ENCODE results near the gene CYB5A.
"Not testable (repeated sequence)": the region's sequence is repeated elsewhere in the genome, so short reads cannot be mapped to it uniquely, and the experiment has no call there.

The CYB5A gene

DNA sequence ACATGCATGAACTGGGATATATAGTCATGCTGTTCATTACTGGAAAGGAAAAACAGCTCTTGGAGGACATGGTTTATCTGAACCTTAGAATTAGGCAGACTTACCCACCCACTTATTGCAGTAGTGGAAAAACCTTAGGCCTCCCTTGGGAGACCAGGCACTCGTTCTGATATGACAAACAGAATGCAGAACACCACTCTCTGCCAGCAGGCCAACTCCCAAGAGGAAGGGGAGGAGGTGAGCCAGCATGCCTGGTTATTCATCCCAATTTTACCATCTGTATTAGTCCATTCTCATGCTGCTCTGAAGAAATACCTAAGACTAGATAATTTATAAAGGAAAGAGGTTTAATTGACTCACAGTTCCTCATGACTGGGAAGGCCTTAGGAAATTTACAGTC is 41.3 kb upstream of the CYB5A start:
- TF ChIP-seq, protein P1, sequence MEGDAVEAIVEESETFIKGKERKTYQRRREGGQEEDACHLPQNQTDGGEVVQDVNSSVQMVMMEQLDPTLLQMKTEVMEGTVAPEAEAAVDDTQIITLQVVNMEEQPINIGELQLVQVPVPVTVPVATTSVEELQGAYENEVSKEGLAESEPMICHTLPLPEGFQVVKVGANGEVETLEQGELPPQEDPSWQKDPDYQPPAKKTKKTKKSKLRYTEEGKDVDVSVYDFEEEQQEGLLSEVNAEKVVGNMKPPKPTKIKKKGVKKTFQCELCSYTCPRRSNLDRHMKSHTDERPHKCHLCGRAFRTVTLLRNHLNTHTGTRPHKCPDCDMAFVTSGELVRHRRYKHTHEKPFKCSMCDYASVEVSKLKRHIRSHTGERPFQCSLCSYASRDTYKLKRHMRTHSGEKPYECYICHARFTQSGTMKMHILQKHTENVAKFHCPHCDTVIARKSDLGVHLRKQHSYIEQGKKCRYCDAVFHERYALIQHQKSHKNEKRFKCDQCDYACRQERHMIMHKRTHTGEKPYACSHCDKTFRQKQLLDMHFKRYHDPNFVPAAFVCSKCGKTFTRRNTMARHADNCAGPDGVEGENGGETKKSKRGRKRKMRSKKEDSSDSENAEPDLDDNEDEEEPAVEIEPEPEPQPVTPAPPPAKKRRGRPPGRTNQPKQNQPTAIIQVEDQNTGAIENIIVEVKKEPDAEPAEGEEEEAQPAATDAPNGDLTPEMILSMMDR (IDR thresholded peaks at IDR 0.05; ENCODE audit: low read depth, low read length) = no peak
- Histone ChIP-seq H3K4me3 (ENCODE audit: low read depth, low read length) (no peak overlapping the region), H3K9me3 (no peaks in the 10 kb centered on the region), H3K4me1 (no peaks in the 10 kb centered on the region), H3K27me3 (no peaks in the 10 kb centered on the region), H3K36me3 (no peaks in the 10 kb centered on the region)
- DNase-seq = peak; percentile 63

DNA sequence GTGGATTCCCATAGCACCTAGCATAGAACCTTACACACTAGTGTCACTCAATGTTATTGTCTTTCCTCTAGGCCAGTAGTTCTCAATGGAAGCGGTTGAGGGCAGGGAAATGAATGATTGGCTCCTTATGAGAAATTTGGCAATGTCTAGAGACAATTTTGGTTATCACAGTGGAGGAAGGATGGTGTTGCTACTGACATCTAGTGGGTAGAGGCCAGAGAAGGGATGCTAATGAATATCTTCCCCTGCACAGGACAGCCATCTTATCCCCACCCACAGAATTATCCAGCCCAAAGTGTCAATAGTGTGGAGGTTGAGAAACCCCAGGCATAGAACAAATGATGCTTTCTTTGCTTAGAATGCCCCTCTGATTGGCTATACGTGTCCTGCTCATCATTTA is 39.6 kb upstream of the CYB5A start:
- Histone ChIP-seq H3K27me3 (no peaks in the 10 kb centered on the region), H3K9me3 (no peaks in the 10 kb centered on the region), H3K36me3 (no peaks in the 10 kb centered on the region), H3K4me3 (ENCODE audit: low read depth, low read length) (no peak overlapping the region), H3K4me1 (no peaks in the 10 kb centered on the region)
- TF ChIP-seq, protein P1 (IDR thresholded peaks at IDR 0.05; ENCODE audit: low read depth, low read length) = peak; percentile 62
- DNase-seq = no peak

DNA sequence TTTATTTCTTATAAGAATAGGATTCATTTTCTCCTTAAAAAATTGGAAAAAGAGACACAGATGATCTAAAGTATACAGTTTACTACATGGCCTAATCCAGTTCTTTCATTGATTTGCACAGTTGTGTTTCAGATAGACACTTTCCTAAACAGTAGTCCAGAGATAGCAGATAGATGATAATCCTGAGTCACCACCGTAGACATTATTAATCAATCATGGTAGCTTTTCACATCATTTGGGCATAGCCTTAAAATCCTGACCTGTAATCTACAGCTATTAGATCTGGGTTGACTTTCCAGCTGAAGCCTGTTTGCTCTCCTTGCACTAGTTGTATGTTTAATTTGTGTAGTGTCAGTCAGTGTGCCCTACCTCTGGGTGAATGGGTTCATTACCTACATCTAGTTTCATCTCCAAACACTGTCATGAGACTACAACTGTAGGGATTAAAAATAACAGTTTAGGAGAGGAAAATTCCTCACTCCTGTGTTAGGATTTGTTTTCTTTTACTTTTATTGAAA is 38.0 kb upstream of the CYB5A start:
- H3K27me3 ChIP-seq = no peaks in the 10 kb centered on the region
- H3K4me1 ChIP-seq = no peaks in the 10 kb centered on the region
- H3K36me3 ChIP-seq = no peaks in the 10 kb centered on the region
- no peak for DNase-seq
- H3K9me3 ChIP-seq = no peaks in the 10 kb centered on the region
- no peak overlapping the region for H3K4me3 ChIP-seq (ENCODE audit: low read depth, low read length)
- TF ChIP-seq, protein P1 (IDR thresholded peaks at IDR 0.05; ENCODE audit: low read depth, low read length) = no peak

DNA sequence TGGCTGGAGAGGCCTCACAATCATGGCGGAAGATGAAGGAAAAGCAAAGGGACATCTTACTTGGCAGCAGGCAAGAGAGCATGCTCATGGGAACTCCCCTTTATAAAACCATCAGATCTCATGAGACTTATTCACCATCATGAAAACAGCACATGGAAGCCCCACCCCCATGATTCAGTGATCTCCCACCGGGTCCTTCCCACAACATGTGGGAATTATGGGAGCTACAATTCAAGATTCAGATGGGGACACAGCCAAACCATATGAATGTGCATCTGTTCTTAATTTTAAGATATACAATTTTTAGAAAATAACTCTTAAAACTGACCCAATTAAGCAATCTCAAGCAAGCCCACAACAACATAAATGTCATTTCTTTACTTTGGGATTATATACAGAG is 36.4 kb upstream of the CYB5A start:
- TF ChIP-seq, protein P1 (IDR thresholded peaks at IDR 0.05; ENCODE audit: low read depth, low read length) = no peak
- Histone ChIP-seq H3K4me3 (ENCODE audit: low read depth, low read length) (no peak overlapping the region), H3K9me3 (no peaks in the 10 kb centered on the region), H3K36me3 (no peaks in the 10 kb centered on the region), H3K4me1 (no peaks in the 10 kb centered on the region), H3K27me3 (no peaks in the 10 kb centered on the region)
- DNase-seq = no peak

DNA sequence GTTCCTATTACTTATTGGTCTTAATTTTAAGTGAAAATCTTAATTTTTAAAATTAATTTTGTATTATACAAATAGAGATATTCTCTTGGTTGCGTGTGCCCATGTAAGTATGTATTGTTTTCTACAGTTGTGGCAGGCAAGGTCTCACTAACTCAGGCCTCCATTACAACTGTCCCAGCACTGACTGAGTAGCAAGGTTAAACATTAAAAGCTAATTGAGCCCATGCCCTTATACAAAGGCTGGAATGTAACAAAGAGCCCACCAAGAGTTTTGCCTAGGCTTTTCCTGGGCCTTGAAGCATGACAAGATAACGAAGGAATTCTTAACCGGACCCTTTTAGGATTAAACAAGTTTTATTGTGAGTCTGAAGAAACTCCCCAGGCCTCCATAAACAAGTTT is 35.0 kb upstream of the CYB5A start:
- not testable (repeated sequence) for DNase-seq; H3K4me1 ChIP-seq; H3K36me3 ChIP-seq; H3K9me3 ChIP-seq; H3K27me3 ChIP-seq; H3K4me3 ChIP-seq (ENCODE audit: low read depth, low read length)

DNA sequence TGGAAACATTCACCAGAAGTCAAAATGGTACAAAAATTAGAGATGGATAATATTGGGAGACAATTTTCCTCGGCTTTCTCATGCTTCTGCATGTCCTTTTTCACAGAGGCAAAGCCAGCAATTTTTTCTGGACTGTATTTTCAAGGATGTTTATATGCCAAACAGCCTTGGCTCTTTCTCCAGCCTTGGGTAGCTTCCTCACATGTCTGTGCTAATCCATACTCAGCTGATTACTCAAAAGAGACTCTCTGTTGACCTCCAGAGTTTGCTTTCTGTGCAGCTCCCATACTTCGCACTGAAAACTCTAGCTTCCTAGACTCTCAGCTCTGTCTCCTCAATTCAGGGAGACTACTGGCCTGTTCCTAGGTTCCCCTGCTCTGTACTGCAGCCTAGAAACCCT is 34.5 kb upstream of the CYB5A start:
- TF ChIP-seq, protein P1 (IDR thresholded peaks at IDR 0.05; ENCODE audit: low read depth, low read length) = no peak
- no peak for DNase-seq
- H3K36me3 ChIP-seq = no peaks in the 10 kb centered on the region

More for the DNA sequence above, 34.5 kb upstream of the CYB5A start:
- Histone ChIP-seq H3K4me3 (ENCODE audit: low read depth, low read length) (no peak overlapping the region), H3K4me1 (no peaks in the 10 kb centered on the region), H3K27me3 (no peaks in the 10 kb centered on the region), H3K9me3 (no peaks in the 10 kb centered on the region)
